Spleen (tissue), 11 donors: Measurements from ENCODE around the gene SLC6A18. TPM values are rescaled to one million over a fixed set of nuclear protein-coding genes. Genes with fewer than 3 reads are reported as not detected.
A peak's percentile ranks its signal among the peaks of the same experiment; 100 is the strongest.

ENCODE experiments used
- DNase-seq: peaks from one replicate; pipeline ENCODE4 v3.0.0-alpha.2; 2020
- H3K27ac ChIP-seq, 8 donors: fragments of 200-600 bp; sonication (generic) in 7 of 8; 1 replicate in 4 of 8; 2 replicates in 4 of 8; pipeline versions ENCODE4 v1.5.0 to v1.8.0; 2016 to 2021; ENCODE audit warnings: inconsistent platforms in 4 of 8, mild to moderate bottlenecking in 4 of 8, moderate library complexity in 1 of 8
- H3K27me3 ChIP-seq, 7 donors: fragments of 200-600 bp; sonication (generic) in 6 of 7; replicated peaks in 1 of 7; 1 replicate in 4 of 7; 2 replicates in 3 of 7; pipeline versions ENCODE4 v1.5.0 to v1.8.0; 2016 to 2021; ENCODE audit warnings: inconsistent platforms in 3 of 7, mild to moderate bottlenecking in 1 of 7
- H3K36me3 ChIP-seq, 6 donors: fragments of 200-600 bp; sonication (generic) in 5 of 6; 1 replicate in 4 of 6; 2 replicates in 2 of 6; pipeline versions ENCODE4 v1.5.0 to v1.8.0; 2016 to 2021; ENCODE audit warnings: inconsistent platforms in 2 of 6
- H3K4me1 ChIP-seq, 6 donors: fragments of 200-600 bp; sonication (generic) in 5 of 6; 1 replicate in 3 of 6; 2 replicates in 3 of 6; pipeline versions ENCODE4 v1.5.0 to v1.8.0; 2016 to 2021; ENCODE audit warnings: inconsistent platforms in 3 of 6
- H3K4me3 ChIP-seq, 8 donors: fragments of 200-600 bp; sonication (generic) in 7 of 8; 1 replicate in 4 of 8; 2 replicates in 4 of 8; pipeline versions ENCODE4 v1.5.0 to v1.8.0; 2016 to 2021; ENCODE audit warnings: inconsistent platforms in 4 of 8, mild to moderate bottlenecking in 4 of 8, moderate library complexity in 2 of 8
- H3K9me3 ChIP-seq, 8 donors: fragments of 200-600 bp; sonication (generic) in 7 of 8; 1 replicate in 4 of 8; 2 replicates in 4 of 8; pipeline versions ENCODE4 v1.5.0 to v1.8.0; 2016 to 2021; ENCODE audit warnings: inconsistent platforms in 4 of 8
- POLR2A ChIP-seq, 3 donors: fragments of 450-650 bp; IDR thresholded peaks; one replicate each; pipeline ENCODE4 v1.5.1; 2017; ENCODE audit warnings: antibody characterized with exemption in 3 of 3, mild to moderate bottlenecking in 1 of 3
- POLR2AphosphoS5 ChIP-seq, 3 donors: sonication (generic); formaldehyde crosslinking; IDR thresholded peaks; one replicate each; pipeline ENCODE4 v1.5.1; 2017; ENCODE audit warnings: antibody characterized with exemption in 3 of 3
- WGBS, 5 donors: extraction: QIAGEN DNeasy Blood & Tissue Kit in 3 of 5; methylation state at CpG; one replicate each; pipeline versions ENCODE4 v1.1.5 to v1.1.7; 2013 to 2018; 5-methylcytosine and 5-hydroxymethylcytosine counted together
- intact Hi-C: fragments of 100-400 bp; cut with DNase I; formaldehyde crosslinking; loops from one replicate; pipeline ENCODE4 v1.15.0; 2023; ENCODE audit warnings: low total_unique reads
- polyA plus RNA-seq, 3 donors: library from polyadenylated mRNA; stranded (reverse); fragments of 200-250 nt; gene quantifications; one replicate each; pipeline ENCODE4 v1.2.1, GENCODE V29; 2013
- total RNA-seq, 7 donors: library from RNA; depleted of rRNA in 3 of 7; stranded (reverse); fragments of >200 nt in 3 of 7; fragmentation: NEBNext Ultra II Directional in 4 of 7; extraction: Animal tissue kit (Norgen Biotek cat#: 25700) in 4 of 7; gene quantifications; one replicate each; pipeline versions ENCODE4 v1.1.0 to v1.2.1, GENCODE V29; 2016 to 2021
- TF ChIP-seq, protein P1 (sequence below), 11 experiments: fragments of 200-600 bp in 7 of 11; fragments of 450-650 bp in 4 of 11; sonication (generic) in 4 of 11; IDR thresholded peaks in 8 of 11; conservative IDR thresholded peaks in 3 of 11; 1 replicate in 7 of 11; 2 replicates in 4 of 11; pipeline versions ENCODE4 v1.4.0 to v1.8.0; 2016 to 2021; ENCODE audit warnings: antibody characterized with exemption in 11 of 11, inconsistent platforms in 4 of 11, mild to moderate bottlenecking in 1 of 11
- donor health status: healthy with polysubstance abuse.
- donor health status: DM: no; HTN: no; CAD: no; lungs with moderate emphysema.
- donor health status: DM: no; HTN: no; CAD: no.
- donor health status: Bipolar disorder and iron deficiency.
- donor health status: healthy.
- donor health status: DM: no; HTN: no; CAD: no.
- donor health status: DM: yes; HTN: yes; CAD: no.

Gene SLC6A18
- total and polyA plus RNA-seq, 10 donors, result not detected

- no peaks in the 10 kb centered on the region for H3K36me3 ChIP-seq
- TF ChIP-seq POLR2A (IDR thresholded peaks at IDR 0.05), result no peak
- TF ChIP-seq, protein P1, sequence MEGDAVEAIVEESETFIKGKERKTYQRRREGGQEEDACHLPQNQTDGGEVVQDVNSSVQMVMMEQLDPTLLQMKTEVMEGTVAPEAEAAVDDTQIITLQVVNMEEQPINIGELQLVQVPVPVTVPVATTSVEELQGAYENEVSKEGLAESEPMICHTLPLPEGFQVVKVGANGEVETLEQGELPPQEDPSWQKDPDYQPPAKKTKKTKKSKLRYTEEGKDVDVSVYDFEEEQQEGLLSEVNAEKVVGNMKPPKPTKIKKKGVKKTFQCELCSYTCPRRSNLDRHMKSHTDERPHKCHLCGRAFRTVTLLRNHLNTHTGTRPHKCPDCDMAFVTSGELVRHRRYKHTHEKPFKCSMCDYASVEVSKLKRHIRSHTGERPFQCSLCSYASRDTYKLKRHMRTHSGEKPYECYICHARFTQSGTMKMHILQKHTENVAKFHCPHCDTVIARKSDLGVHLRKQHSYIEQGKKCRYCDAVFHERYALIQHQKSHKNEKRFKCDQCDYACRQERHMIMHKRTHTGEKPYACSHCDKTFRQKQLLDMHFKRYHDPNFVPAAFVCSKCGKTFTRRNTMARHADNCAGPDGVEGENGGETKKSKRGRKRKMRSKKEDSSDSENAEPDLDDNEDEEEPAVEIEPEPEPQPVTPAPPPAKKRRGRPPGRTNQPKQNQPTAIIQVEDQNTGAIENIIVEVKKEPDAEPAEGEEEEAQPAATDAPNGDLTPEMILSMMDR (IDR thresholded peaks at IDR 0.05 in 8 of 11, conservative IDR thresholded peaks at IDR 0.05 in 3 of 11), result peak in 6 of 11 experiments; percentile 19 to 47 (median 28)
- TF ChIP-seq POLR2AphosphoS5 (IDR thresholded peaks at IDR 0.05), result no peak
- H3K27me3 ChIP-seq, result peaks cover 0 to 51% (median 0%) of the 10 kb centered on the region in 7 donors
- DNase-seq, result no peak
- H3K9me3 ChIP-seq, result no peaks in the 10 kb centered on the region
- H3K27ac ChIP-seq, result no peak overlapping the region
- intact Hi-C loops, result no loop called here
- H3K4me3 ChIP-seq, result no peak overlapping the region
- H3K4me1 ChIP-seq, result peaks cover 0 to 11% (median 0%) of the 10 kb centered on the region in 6 donors
- 76 to 86% (median 80%) methylated on average over 13 to 24 of the region's 24 CpGs for WGBS, 5 donors
Observed at GRCh38 chr5:1208743-1209488, 16.3 kb upstream of the SLC6A18 start.

- H3K27ac ChIP-seq, result no peak overlapping the region
- TF ChIP-seq, protein P1 (IDR thresholded peaks at IDR 0.05 in 8 of 11, conservative IDR thresholded peaks at IDR 0.05 in 3 of 11), result no peak
- no peak for TF ChIP-seq POLR2AphosphoS5 (IDR thresholded peaks at IDR 0.05)
- no peak for TF ChIP-seq POLR2A (IDR thresholded peaks at IDR 0.05)
- intact Hi-C loops, result no loop called here
- 50 to 79% (median 62%) methylated on average over 2 of the region's 2 CpGs for WGBS, 5 donors
- peaks cover 0 to 8% (median 0%) of the 10 kb centered on the region in 6 donors for H3K4me1 ChIP-seq
- H3K27me3 ChIP-seq, result peaks cover 0 to 51% (median 0%) of the 10 kb centered on the region in 7 donors
- H3K9me3 ChIP-seq, result no peaks in the 10 kb centered on the region
- DNase-seq, result no peak
- no peaks in the 10 kb centered on the region for H3K36me3 ChIP-seq
- no peak overlapping the region for H3K4me3 ChIP-seq
Observed at GRCh38 chr5:1209489-1209852, 15.7 kb upstream of the SLC6A18 start.

DNA sequence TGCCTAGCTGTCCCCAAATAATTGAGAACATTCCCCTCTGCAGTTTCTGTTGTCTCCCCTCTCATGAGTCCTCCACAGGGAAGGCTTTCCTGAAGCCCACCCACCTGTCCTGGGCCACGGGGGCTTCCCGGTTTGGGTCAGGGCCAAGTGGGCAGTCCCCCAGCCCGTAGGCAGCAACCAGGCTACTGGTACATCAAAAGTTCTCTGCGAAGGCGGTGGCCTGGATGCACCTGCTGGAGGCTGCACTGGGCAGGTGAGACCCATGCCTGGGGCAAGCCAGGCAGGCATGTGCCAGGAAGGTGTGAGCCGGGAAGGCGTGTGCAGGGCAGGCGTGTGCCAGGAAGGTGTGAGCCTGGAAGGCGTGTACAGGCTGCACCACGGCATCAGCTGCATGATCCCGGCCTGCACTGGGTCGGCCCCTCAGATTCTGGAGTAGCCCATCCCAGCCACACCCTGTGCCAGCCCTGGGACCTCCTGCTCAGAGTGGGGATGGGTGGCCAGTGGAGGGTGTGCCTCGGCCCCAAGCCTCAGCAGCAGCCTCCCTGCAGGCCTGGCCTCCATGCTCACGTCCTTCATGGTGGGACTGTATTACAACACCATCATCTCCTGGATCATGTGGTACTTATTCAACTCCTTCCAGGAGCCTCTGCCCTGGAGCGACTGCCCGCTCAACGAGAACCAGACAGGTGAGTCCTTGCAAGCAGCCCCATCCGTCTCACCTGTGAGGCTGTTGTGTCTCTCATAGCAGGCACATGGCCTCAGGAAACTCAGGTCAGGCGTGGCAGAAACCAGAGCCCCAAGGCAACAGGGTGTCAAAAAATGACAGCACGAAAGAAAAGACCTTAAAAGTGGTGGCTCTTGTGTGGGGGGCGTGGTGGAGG, 15.0 kb upstream of the SLC6A18 start:
- Histone ChIP-seq H3K9me3 (no peaks in the 10 kb centered on the region), H3K4me3 (no peak overlapping the region), H3K4me1 (peaks cover 0 to 2% (median 0%) of the 10 kb centered on the region in 6 donors), H3K27ac (no peak overlapping the region), H3K36me3 (no peaks in the 10 kb centered on the region), H3K27me3 (peaks cover 0 to 51% (median 0%) of the 10 kb centered on the region in 7 donors)
- TF ChIP-seq, protein P1 (IDR thresholded peaks at IDR 0.05 in 8 of 11, conservative IDR thresholded peaks at IDR 0.05 in 3 of 11), result no peak
- TF ChIP-seq POLR2AphosphoS5 (IDR thresholded peaks at IDR 0.05), result no peak
- no peak for TF ChIP-seq POLR2A (IDR thresholded peaks at IDR 0.05)
- no peak for DNase-seq
- intact Hi-C loops, result no loop called here
- WGBS, 5 donors, result 79 to 92% (median 85%) methylated on average over 17 to 21 of the region's 21 CpGs

GRCh38 chr5:1210832-1211251, 14.3 kb upstream of the SLC6A18 start:
- Histone ChIP-seq H3K36me3 (no peaks in the 10 kb centered on the region), H3K4me3 (no peak overlapping the region), H3K27ac (no peak overlapping the region), H3K27me3 (peaks cover 0 to 49% (median 0%) of the 10 kb centered on the region in 7 donors), H3K9me3 (peaks cover 0 to 5% (median 0%) of the 10 kb centered on the region in 8 donors), H3K4me1 (no peaks in the 10 kb centered on the region)
- no peak for DNase-seq
- intact Hi-C loops, result no loop called here
- WGBS, 5 donors, result 81 to 86% (median 82%) methylated on average over 19 to 21 of the region's 21 CpGs
- TF ChIP-seq POLR2AphosphoS5 (IDR thresholded peaks at IDR 0.05), result no peak
